ENCODE measurements around the gene GTF2H1.
"Not testable (repeated sequence)": the region's sequence is repeated elsewhere in the genome, so short reads cannot be mapped to it uniquely, and the experiment has no call there.

Gene GTF2H1

GRCh38 chr11:18379201-18379600 is 56.8 kb downstream of the GTF2H1 start:
- DNase-seq, result no peak

- peak; percentile 91 to 95 for DNase-seq
These were observed 61.2 kb downstream of the GTF2H1 start for GRCh38 chr11:18383388-18384156.

- DNase-seq, result peak; percentile 33 to 38
These were observed 61.8 kb downstream of the GTF2H1 start for GRCh38 chr11:18384157-18384641.

GRCh38 chr11:18390088-18390487 is 67.7 kb downstream of the GTF2H1 start:
- DNase-seq, result no peak

GRCh38 chr11:18392434-18393321 is 70.3 kb downstream of the GTF2H1 start:
- no peak for DNase-seq

- peak; percentile 21 to 25 for DNase-seq
These were observed 71.4 kb downstream of the GTF2H1 start for GRCh38 chr11:18393581-18394274.

GRCh38 chr11:18394275-18394927 is 72.0 kb downstream of the GTF2H1 start, which contains the start of gene LDHA:
Gene LDHA, plus strand, starts transcription at chr11:18394563. Its CDS starts 2,280 bp downstream, at chr11:18396843.
- DNase-seq, result peak; percentile 93 to 98

- DNase-seq, result peak; percentile 4 to 15
These were observed 72.8 kb downstream of the GTF2H1 start for GRCh38 chr11:18394928-18395734.

GRCh38 chr11:18395735-18396504 is 73.6 kb downstream of the GTF2H1 start:
- DNase-seq, result peak; percentile 98 to 99

GRCh38 chr11:18397921-18398320 is 75.6 kb downstream of the GTF2H1 start:
- DNase-seq, result no peak

- DNase-seq, result not testable (repeated sequence)
These were observed 78.7 kb downstream of the GTF2H1 start for GRCh38 chr11:18401077-18401476.

- no peak for DNase-seq
These were observed 81.7 kb downstream of the GTF2H1 start for GRCh38 chr11:18404062-18404461.

- DNase-seq, result not testable (repeated sequence)
These were observed 85.0 kb downstream of the GTF2H1 start for GRCh38 chr11:18407400-18407799.

GRCh38 chr11:18408558-18409291 is 86.4 kb downstream of the GTF2H1 start:
- DNase-seq, result no peak

GRCh38 chr11:18416459-18416858 is 94.1 kb downstream of the GTF2H1 start:
- no peak for DNase-seq

All from inflammatory macrophage treated with lipopolysaccharide for 1 hour (primary cell).